ENCODE results near the gene RSPH6A.
A peak's percentile ranks its signal among the peaks of the same experiment; 100 is the strongest.

Gene RSPH6A

DNA sequence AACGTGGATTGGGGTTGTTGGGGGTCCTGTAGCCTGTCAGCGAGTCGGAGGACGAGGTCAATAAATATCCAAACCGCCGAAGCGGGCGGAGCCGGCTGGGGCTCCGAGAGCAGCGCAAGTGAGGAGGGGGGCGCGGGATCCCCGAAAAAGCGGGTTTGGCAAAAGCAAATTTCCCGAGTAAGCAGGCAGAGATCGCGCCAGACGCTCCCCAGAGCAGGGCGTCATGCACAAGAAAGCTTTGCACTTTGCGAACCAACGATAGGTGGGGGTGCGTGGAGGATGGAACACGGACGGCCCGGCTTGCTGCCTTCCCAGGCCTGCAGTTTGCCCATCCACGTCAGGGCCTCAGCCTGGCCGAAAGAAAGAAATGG, 45.3 kb downstream of the RSPH6A start:
- Histone ChIP-seq H3K4me3 (ENCODE audit: low read depth, low read length) (peak overlapping the region; percentile 62), H3K27me3 (replicated peaks) (no peaks in the 10 kb centered on the region), H3K27ac (peak overlapping the region; percentile 73), H3K36me3 (replicated peaks) (peaks cover 3% of the 10 kb centered on the region)
- in situ Hi-C loops (cut with HindIII; ENCODE audit: low pct_ligation_motif_present, low sequenced_read_pairs) = no loop called here
- TF ChIP-seq, protein P1, sequence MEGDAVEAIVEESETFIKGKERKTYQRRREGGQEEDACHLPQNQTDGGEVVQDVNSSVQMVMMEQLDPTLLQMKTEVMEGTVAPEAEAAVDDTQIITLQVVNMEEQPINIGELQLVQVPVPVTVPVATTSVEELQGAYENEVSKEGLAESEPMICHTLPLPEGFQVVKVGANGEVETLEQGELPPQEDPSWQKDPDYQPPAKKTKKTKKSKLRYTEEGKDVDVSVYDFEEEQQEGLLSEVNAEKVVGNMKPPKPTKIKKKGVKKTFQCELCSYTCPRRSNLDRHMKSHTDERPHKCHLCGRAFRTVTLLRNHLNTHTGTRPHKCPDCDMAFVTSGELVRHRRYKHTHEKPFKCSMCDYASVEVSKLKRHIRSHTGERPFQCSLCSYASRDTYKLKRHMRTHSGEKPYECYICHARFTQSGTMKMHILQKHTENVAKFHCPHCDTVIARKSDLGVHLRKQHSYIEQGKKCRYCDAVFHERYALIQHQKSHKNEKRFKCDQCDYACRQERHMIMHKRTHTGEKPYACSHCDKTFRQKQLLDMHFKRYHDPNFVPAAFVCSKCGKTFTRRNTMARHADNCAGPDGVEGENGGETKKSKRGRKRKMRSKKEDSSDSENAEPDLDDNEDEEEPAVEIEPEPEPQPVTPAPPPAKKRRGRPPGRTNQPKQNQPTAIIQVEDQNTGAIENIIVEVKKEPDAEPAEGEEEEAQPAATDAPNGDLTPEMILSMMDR (IDR thresholded peaks at IDR 0.05; ENCODE audit: low read depth, low read length, missing control alignments) = no peak
- peak; percentile 39 for DNase-seq

DNA sequence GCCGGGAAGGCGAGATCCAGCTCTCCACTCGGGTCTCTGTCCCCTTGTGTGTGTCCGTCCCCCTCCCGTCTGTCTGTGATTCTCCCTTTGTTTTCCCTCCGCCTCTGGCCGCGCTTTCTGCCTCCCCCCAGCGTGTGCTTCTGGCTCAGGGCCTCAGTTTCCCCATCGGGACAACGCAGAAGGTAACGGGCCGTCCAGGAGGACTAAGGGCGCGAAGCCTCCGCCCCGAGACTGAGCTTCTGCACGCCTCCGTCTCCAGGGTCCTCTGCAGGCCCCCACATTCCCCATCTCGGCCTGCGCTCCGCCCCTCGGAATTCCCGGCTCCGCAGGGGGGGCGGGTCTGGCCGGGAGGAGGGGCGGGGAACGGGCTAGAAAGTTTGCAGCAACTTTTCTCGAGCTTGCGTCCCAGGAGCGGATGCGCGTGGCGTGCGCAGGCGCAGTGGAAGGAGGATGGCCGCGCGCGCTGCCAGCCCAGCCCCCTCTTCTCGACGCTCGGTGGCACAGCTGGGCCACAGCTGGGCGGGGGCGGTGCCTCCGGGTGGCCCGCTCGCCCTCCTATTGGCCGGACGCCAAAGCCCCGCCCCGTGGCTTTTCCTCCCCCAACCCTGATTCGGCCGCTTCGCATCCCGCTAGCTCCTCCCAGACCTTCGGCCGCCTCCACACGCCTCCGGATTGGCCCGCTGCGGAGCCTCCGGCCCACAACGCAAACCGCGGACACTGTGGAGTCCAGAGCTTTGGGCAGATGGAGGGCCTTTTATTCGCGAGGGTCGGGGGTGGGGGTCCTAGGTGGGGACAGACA, 45.9 kb downstream of the RSPH6A start, which contains the start of gene SIX5:
Gene SIX5 (minus strand): TSS at position 269 of the 799 bp plus-strand sequence. CDS start 408 bp downstream, outside the sequence.
- H3K27me3 ChIP-seq (replicated peaks) = no peaks in the 10 kb centered on the region
- H3K27ac ChIP-seq = peak within 1 kb of the TSS; percentile 73
- TF ChIP-seq, protein P1 (IDR thresholded peaks at IDR 0.05; ENCODE audit: low read depth, low read length, missing control alignments) = no peak
- H3K4me3 ChIP-seq (ENCODE audit: low read depth, low read length) = peak within 1 kb of the TSS; percentile 79
- in situ Hi-C loops (cut with HindIII; ENCODE audit: low pct_ligation_motif_present, low sequenced_read_pairs) = no loop called here
- no peaks in the 10 kb centered on the region for H3K36me3 ChIP-seq (replicated peaks)
- peak; percentile 96 for DNase-seq

DNA sequence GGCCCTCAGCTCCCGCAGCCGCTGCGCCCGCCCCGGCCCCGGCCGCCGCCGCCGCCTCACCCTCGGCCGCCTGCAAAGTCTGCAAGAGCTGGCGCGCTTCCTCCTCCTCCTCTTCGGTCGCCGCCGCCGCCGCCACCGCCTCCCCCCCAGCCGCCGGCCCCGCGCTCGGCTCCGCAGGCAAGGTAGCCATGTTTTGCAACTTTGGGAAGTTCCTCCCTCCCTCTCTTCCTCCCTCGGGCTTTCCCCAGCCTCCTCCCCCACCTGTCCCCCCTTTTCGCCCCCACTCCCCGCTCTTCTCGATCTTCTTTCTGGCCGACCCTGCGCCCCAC, 46.5 kb downstream of the RSPH6A start:
- Histone ChIP-seq H3K4me3 (ENCODE audit: low read depth, low read length) (peak overlapping the region; percentile 79), H3K36me3 (replicated peaks) (no peaks in the 10 kb centered on the region), H3K27me3 (replicated peaks) (no peaks in the 10 kb centered on the region), H3K27ac (peak overlapping the region; percentile 70)
- in situ Hi-C loops (cut with HindIII; ENCODE audit: low pct_ligation_motif_present, low sequenced_read_pairs) = no loop called here
- TF ChIP-seq, protein P1 (IDR thresholded peaks at IDR 0.05; ENCODE audit: low read depth, low read length, missing control alignments) = no peak
- DNase-seq = peak; percentile 22

DNA sequence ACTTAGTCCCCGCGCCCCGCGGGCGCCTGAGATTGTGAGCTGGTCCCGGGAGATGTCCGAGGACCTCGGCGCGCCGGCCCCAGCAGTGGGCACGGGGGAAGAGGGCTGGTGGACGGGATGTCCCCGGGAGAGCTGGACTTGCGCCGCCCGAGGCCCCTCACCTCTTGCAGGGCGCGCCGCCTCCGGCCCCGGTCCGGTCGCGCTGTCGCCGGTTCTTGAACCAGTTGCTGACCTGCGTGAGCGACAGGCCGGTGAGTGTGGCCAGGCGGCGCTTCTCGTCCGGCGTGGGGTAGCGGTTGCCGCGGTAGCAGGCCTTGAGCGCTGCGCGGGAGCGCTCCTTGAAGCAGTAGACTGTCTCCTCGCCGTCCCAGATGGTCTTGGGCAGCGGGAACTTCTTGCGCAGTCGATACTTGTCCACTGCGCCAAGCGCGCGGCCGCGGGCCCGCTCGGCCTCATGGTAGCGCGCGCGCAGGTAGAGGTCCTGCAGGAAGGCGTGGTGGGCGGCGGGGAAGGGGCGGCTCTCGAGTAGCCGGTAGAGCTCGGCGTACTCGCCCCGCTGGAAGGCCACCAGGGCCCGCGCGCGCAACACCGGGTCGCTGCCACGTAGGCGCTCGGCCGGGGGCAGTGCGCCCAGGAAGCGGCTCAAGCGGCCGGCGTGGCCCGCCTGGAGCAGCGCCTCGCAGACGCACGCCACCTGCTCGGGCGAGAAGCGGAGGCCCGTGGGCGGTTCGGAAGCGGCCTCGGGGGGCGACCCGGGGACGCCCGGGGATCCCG, 47.0 kb downstream of the RSPH6A start:
- peak overlapping the region; percentile 70 for H3K27ac ChIP-seq
- H3K4me3 ChIP-seq (ENCODE audit: low read depth, low read length) = peak overlapping the region; percentile 79
- H3K27me3 ChIP-seq (replicated peaks) = no peaks in the 10 kb centered on the region
- no peaks in the 10 kb centered on the region for H3K36me3 ChIP-seq (replicated peaks)
- TF ChIP-seq, protein P1 (IDR thresholded peaks at IDR 0.05; ENCODE audit: low read depth, low read length, missing control alignments) = no peak
- in situ Hi-C loops (cut with HindIII; ENCODE audit: low pct_ligation_motif_present, low sequenced_read_pairs) = no loop called here
- DNase-seq = peak; percentile 45

DNA sequence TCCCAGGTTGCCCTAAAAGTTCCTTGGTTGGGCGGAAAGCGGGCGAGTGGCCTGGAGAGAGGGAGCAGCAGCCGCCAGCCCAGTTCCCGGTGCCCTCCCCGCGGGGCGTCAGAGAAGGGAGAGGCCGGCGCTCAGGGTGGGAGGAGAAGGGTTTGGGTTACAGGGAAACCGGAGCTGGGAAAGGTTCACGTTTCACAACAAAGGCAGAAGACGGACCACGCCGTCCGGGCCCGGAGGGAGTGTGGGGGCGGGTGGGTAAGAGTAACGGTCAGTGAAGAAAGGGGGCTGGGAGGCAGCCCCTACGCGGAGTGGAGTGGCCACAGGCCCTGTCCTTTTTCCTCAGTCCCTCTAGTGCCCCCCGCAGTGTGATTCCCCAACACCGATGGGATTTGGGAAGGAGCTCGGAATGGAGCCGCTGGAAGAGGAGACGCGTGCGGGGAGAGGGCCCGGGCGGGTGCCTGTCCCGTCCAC, 47.7 kb downstream of the RSPH6A start:
- peak; percentile 79 for DNase-seq
- Histone ChIP-seq H3K27me3 (replicated peaks) (no peaks in the 10 kb centered on the region), H3K27ac (peak overlapping the region; percentile 70), H3K36me3 (replicated peaks) (no peaks in the 10 kb centered on the region), H3K4me3 (ENCODE audit: low read depth, low read length) (peak overlapping the region; percentile 79)
- in situ Hi-C loops (cut with HindIII; ENCODE audit: low pct_ligation_motif_present, low sequenced_read_pairs) = no loop called here
- TF ChIP-seq, protein P1 (IDR thresholded peaks at IDR 0.05; ENCODE audit: low read depth, low read length, missing control alignments) = no peak

Data from brain microvascular endothelial cell (primary cell).